Epithelial cell of proximal tubule (primary cell): Measurements from ENCODE around the gene NCF2. TPM values are rescaled to one million over a fixed set of nuclear protein-coding genes. Genes with fewer than 3 reads are reported as not detected.

Experiments used
- DNase-seq: peaks from one replicate; pipeline ENCODE4 v3.0.0-alpha.2; 2011; ENCODE audit warnings: low read depth
- H3K4me3 ChIP-seq: 2 replicates; pipeline ENCODE4 v1.5.1; 2011; ENCODE audit warnings: low read depth, mild to moderate bottlenecking, low read length
- total RNA-seq: library from RNA; depleted of rRNA; stranded (reverse); fragments of >200 nt; gene quantifications from 2 replicates; pipeline ENCODE4 v1.2.3, GENCODE V29; 2015
- TF ChIP-seq, protein P1 (sequence below): conservative IDR thresholded peaks from 2 replicates; pipeline ENCODE4 v1.5.1; 2012; ENCODE audit warnings: low read depth, mild to moderate bottlenecking, low read length

Gene NCF2
- total RNA-seq, 1 donor from 2014 or later: 25.6 TPM

DNA sequence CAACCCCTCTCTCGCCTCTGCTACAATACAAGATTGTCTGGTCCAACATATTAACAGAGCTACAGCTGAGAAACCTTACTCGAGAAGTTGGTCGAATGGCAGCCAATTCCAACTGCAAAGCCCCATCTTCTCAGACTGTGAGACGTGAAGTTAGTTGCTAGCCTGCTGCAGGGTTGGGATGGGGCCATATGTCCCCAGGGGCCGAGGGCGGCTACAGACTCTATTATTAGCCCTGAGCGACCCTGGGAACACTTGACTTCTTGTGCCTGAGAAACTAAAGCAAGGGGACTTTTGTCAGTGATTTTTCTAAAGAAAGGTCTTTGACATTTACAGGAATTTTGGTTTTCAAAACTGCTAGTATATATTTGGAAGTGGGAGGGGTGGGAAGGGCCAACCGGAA is 13.7 kb downstream of the NCF2 start:
- TF ChIP-seq, protein P1, sequence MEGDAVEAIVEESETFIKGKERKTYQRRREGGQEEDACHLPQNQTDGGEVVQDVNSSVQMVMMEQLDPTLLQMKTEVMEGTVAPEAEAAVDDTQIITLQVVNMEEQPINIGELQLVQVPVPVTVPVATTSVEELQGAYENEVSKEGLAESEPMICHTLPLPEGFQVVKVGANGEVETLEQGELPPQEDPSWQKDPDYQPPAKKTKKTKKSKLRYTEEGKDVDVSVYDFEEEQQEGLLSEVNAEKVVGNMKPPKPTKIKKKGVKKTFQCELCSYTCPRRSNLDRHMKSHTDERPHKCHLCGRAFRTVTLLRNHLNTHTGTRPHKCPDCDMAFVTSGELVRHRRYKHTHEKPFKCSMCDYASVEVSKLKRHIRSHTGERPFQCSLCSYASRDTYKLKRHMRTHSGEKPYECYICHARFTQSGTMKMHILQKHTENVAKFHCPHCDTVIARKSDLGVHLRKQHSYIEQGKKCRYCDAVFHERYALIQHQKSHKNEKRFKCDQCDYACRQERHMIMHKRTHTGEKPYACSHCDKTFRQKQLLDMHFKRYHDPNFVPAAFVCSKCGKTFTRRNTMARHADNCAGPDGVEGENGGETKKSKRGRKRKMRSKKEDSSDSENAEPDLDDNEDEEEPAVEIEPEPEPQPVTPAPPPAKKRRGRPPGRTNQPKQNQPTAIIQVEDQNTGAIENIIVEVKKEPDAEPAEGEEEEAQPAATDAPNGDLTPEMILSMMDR: no peak
- DNase-seq: no peak
- H3K4me3 ChIP-seq: no peak overlapping the region

DNA sequence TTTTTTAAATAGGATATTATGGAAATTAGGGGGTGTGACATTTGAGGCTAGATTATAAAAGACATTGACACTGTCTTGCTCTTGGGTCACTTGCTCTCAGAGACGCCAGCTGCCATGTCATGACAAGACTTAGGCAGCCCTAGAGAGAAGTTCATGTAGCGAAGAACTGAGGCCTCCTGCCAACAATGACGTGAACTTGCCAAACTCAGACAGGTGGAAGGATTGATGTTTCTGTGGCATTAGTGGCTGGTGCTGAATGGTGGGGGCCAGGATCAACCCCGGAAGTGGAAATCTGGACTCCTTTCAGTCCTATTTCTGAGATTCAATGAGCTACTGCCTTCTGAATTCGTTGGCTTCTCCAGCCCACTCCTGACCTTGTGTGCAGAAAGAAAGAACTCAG is 14.7 kb downstream of the NCF2 start:
- H3K4me3 ChIP-seq: no peak overlapping the region
- TF ChIP-seq, protein P1: no peak

DNA sequence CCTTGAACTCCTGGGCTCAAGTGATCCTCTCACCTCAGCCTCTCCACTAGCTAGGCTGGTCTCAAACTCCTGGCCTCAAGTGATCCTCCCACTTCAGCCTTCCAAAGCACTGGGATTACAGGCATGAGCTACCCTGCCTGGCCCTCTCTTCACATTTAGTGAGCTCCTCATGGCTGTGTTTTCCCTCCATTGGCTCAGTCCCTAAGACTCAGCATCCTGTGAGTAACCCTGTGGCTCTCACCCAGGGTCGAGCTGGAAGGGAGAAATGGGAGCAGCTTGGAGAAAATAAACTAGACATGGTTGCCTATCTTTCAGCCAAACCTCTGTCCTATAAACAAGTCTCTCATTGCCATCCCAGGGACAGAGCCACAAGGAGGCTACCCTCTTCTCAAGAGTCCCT is 17.5 kb downstream of the NCF2 start:
- DNase-seq: no peak
- H3K4me3 ChIP-seq: no peak overlapping the region
- TF ChIP-seq, protein P1: no peak

More for the DNA sequence above, 14.7 kb downstream of the NCF2 start:
- no peak for DNase-seq

DNA sequence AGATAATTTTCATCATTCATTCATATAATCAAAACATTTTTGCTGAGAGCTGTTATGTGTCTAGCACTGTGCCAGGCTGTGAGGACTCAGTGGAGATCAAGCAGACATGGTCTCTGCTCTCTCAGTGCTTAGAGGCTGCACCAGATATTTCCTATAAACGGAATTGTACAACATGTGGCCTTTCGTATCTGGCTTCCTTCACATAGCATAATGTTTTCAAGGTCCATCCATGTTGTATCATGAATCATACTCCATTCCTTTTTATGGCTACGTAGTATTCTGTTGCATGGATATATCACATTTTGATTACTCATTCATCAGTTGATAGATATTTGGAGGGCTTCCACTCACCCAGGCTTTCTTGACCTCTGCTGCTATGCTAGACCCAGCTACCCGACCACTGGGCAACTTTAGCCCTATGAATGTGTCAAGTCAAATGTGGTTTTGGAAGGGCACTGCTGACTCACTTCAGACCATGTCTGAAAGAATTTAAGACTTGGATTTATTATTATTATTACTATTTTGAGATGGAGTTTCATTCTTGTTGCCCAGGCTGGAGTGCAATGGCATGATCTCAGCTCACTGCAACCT is 18.5 kb downstream of the NCF2 start:
- TF ChIP-seq, protein P1: no peak
- no peak for DNase-seq

DNA sequence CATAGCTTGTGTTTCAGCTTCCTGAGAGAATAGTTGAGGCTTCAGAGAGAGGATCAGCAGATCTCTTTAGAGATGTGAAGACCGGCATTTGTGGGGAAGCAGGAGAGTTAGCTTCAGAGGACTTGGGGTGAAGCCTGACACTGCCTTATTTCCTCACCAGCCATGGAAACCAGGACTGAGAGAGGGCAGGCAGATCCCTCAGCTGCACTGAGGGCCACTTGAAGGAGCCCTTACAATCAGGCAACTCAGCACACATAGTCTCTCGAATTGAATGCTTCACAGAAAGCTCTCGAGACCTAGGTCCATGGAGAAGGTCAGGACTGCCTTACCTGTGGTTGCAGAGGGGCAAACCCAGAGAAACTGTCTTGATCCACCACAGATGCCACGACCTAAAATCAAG is 19.8 kb downstream of the NCF2 start:
- TF ChIP-seq, protein P1: no peak
- no peak overlapping the region for H3K4me3 ChIP-seq
- DNase-seq: no peak

More for the DNA sequence above, 18.5 kb downstream of the NCF2 start:
- no peak overlapping the region for H3K4me3 ChIP-seq

DNA sequence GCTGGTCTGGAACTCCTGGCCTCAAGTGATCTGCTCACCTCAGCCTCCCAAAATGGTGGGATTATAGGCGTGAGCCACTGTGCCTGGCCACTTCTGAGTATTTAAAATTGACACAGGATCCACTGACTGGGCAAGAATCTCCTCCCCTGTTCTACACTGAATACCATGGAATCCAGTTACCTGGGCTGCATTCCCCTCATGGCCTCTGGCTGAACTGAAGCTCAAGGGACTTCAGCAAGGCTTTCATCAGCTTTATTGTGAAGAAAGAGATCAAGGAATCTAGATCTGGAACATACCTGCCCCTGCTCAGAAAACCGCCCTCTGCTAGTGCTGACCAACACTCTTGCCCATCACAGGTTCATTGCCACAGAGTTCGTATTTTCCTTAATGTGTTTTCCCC is 20.5 kb downstream of the NCF2 start:
- H3K4me3 ChIP-seq: no peak overlapping the region
- DNase-seq: no peak
- TF ChIP-seq, protein P1: no peak

DNA sequence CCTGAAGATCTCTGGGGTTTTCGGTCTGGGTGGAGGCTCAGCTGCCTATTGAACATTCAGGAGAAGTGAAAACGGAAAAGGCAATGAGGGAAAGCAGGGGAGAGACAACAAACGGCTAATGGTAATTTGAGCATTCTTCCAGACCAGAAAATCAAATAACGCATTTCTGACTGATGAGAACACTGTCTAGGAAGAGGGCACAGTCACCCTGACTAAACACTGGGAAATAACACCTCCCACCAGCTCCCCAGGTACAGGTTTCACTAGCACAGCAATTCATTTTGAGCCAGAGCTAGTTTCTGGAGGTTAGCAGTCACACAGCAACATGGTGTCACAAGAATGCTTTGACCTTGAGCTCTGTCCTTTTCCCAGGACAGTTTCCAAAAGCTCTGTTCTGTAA is 21.1 kb downstream of the NCF2 start:
- H3K4me3 ChIP-seq: no peak overlapping the region
- DNase-seq: no peak
- TF ChIP-seq, protein P1: no peak
